Endodermal cell (in vitro differentiated cells): ENCODE data around the gene ZDHHC14. TPM values are rescaled to one million over a fixed set of nuclear protein-coding genes. Genes with fewer than 3 reads are reported as not detected.

Experiments used
- DNase-seq: peaks from one replicate; pipeline ENCODE4 v3.0.0-alpha.2; 2017
- H3K27ac ChIP-seq: 2 replicates; pipeline ENCODE4 v1.5.1; 2013; ENCODE audit warnings: mild to moderate bottlenecking, low read depth, low read length, moderate library complexity
- H3K27me3 ChIP-seq: 2 replicates; pipeline ENCODE4 v1.6.1; 2013; ENCODE audit warnings: mild to moderate bottlenecking, low read length, moderate library complexity; ENCODE audit not compliant: insufficient read depth, control insufficient read depth, poor library complexity, severe bottlenecking
- H3K36me3 ChIP-seq: 2 replicates; pipeline ENCODE4 v1.7.0; 2013; ENCODE audit warnings: mild to moderate bottlenecking, low read length, moderate library complexity; ENCODE audit not compliant: control insufficient read depth, insufficient read depth
- H3K4me1 ChIP-seq: one replicate; pipeline ENCODE4 v1.7.0; 2013; ENCODE audit warnings: low read length; ENCODE audit not compliant: control insufficient read depth, insufficient read depth
- H3K4me3 ChIP-seq: 2 replicates; pipeline ENCODE4 v1.5.1; 2013; ENCODE audit warnings: mild to moderate bottlenecking, low read length, moderate library complexity
- H3K9ac ChIP-seq: 2 replicates; pipeline ENCODE4 v1.6.1; 2013; ENCODE audit warnings: mild to moderate bottlenecking, low read length, moderate library complexity; ENCODE audit not compliant: poor library complexity, severe bottlenecking; ENCODE audit errors: extremely low read depth
- H3K9me3 ChIP-seq: 2 replicates; pipeline ENCODE4 v1.6.1; 2013; ENCODE audit warnings: mild to moderate bottlenecking, low read length, moderate library complexity; ENCODE audit not compliant: control insufficient read depth
- H3K27ac Mint-ChIP-seq: 2 replicates; pipeline ENCODE4 v1.8.0; 2020; ENCODE audit warnings: mixed read lengths
- H3K27me3 Mint-ChIP-seq: 2 replicates; pipeline ENCODE4 v1.8.0; 2021; ENCODE audit warnings: mild to moderate bottlenecking, mixed read lengths; ENCODE audit not compliant: insufficient read depth
- H3K36me3 Mint-ChIP-seq: 2 replicates; pipeline ENCODE4 v1.8.0; 2020; ENCODE audit warnings: low read depth, mixed read lengths
- H3K4me1 Mint-ChIP-seq: 2 replicates; pipeline ENCODE4 v1.8.0; 2020; ENCODE audit warnings: mixed read lengths
- H3K4me3 Mint-ChIP-seq: 2 replicates; pipeline ENCODE4 v1.8.0; 2020; ENCODE audit warnings: mild to moderate bottlenecking, moderate library complexity, mixed read lengths
- H3K9me3 Mint-ChIP-seq: 2 replicates; pipeline ENCODE4 v1.8.0; 2020; ENCODE audit warnings: mild to moderate bottlenecking, mixed read lengths
- CTCF ChIP-seq: fragments of 200-600 bp; sonication (generic); conservative IDR thresholded peaks from 2 replicates; pipeline ENCODE4 v1.5.0; 2021; ENCODE audit warnings: antibody characterized with exemption, mild to moderate bottlenecking
- WGBS, 2 experiments: methylation state at CpG; one replicate each; pipeline versions ENCODE4 v1.1.5 to v1.1.7; 2013; ENCODE audit warnings: missing lambda C conversion rate in 2 of 2, mixed read lengths in 1 of 2; ENCODE audit not compliant: insufficient coverage in 1 of 2, insufficient read length in 1 of 2; 5-methylcytosine and 5-hydroxymethylcytosine counted together
- total RNA-seq, 2 donors: library from RNA; stranded (reverse); fragmentation: NEBNext Ultra II Directional in 1 of 2; extraction: Animal tissue kit (Norgen Biotek cat#: 25700) in 1 of 2; gene quantifications; 2 replicates in 1 of 2; 3 replicates in 1 of 2; pipeline ENCODE4 v1.2.1, GENCODE V29; 2021

Gene ZDHHC14
- total RNA-seq, 2 donors from 2014 or later: 2.3 to 4.5 TPM

DNA sequence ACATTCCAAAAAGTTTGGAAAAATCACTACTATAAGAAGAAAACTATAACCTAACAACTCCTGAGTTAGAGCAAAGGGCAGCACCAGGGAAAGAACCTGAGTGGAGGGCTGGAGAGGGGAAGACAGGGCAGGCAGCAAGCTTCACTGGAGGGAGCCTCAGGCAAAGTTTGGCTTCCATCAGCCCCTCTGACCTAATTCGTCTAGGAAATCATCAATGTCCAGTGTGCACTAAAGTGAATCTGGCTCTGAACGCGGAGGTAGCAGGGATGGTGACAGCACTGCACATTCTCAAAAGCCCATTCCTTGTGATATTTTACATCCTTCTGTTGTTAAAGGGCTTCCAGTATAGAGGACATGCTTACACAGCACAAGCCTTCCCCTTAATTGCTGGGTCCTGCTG is 87.1 kb downstream of the ZDHHC14 start:
- Mint-ChIP-seq H3K4me3 (no peak overlapping the region), H3K27ac (no peak overlapping the region), H3K36me3 (no peaks in the 10 kb centered on the region), H3K27me3 (no peaks in the 10 kb centered on the region), H3K4me1 (no peaks in the 10 kb centered on the region), H3K9me3 (no peaks in the 10 kb centered on the region)
- H3K4me3 ChIP-seq: no peak overlapping the region
- no peak for DNase-seq
- H3K4me1 ChIP-seq: no peaks in the 10 kb centered on the region
- 88 to 93% methylated on average over 3 of the region's 3 CpGs for WGBS, 2 experiments
- no peaks in the 10 kb centered on the region for H3K9me3 ChIP-seq
- no peaks in the 10 kb centered on the region for H3K27me3 ChIP-seq
- no peak for TF ChIP-seq CTCF
- H3K27ac ChIP-seq: no peak overlapping the region
- no peak overlapping the region for H3K9ac ChIP-seq
- no peaks in the 10 kb centered on the region for H3K36me3 ChIP-seq

- no peaks in the 10 kb centered on the region for H3K36me3 Mint-ChIP-seq
- no peak for TF ChIP-seq CTCF
- no peaks in the 10 kb centered on the region for H3K36me3 ChIP-seq
- DNase-seq: no peak
- H3K9me3 Mint-ChIP-seq: no peaks in the 10 kb centered on the region
- H3K27ac Mint-ChIP-seq: no peak overlapping the region
- no peak overlapping the region for H3K4me3 Mint-ChIP-seq
- no peak overlapping the region for H3K9ac ChIP-seq
- WGBS, 2 experiments: 87 to 91% methylated on average over 4 of the region's 4 CpGs
- no peaks in the 10 kb centered on the region for H3K27me3 ChIP-seq
- H3K4me3 ChIP-seq: no peak overlapping the region
- no peaks in the 10 kb centered on the region for H3K4me1 Mint-ChIP-seq
- H3K9me3 ChIP-seq: no peaks in the 10 kb centered on the region
- H3K27ac ChIP-seq: no peak overlapping the region
- H3K4me1 ChIP-seq: no peaks in the 10 kb centered on the region
- no peaks in the 10 kb centered on the region for H3K27me3 Mint-ChIP-seq
These were observed 87.6 kb downstream of the ZDHHC14 start for GRCh38 chr6:157468574-157468973.

DNA sequence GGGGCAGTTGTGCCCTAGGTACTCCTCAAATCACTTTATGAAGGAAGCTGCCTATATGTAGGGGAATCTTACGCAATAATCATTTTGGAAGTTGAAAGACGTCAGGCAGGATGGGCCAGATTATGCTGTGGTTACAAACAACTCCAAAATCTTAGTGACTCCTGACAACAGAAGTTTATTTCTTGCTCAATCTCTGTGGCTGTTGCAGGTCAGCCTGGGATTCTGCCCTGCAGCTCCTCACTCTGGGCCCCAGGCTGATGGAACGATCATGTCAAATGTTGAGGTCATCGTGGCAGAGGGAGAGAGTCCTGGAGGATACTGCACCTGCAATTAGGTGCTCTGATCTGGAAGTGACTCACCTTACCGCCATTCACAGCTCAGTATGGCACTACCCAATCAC is 88.4 kb downstream of the ZDHHC14 start:
- no peak overlapping the region for H3K9ac ChIP-seq
- H3K4me3 ChIP-seq: no peak overlapping the region
- Mint-ChIP-seq H3K27ac (no peak overlapping the region), H3K4me3 (no peak overlapping the region), H3K9me3 (no peaks in the 10 kb centered on the region), H3K36me3 (no peaks in the 10 kb centered on the region), H3K4me1 (no peaks in the 10 kb centered on the region), H3K27me3 (no peaks in the 10 kb centered on the region)
- no peak for TF ChIP-seq CTCF
- H3K4me1 ChIP-seq: no peaks in the 10 kb centered on the region
- no peaks in the 10 kb centered on the region for H3K27me3 ChIP-seq
- H3K36me3 ChIP-seq: no peaks in the 10 kb centered on the region
- no peak overlapping the region for H3K27ac ChIP-seq
- no peak for DNase-seq
- 84 to 95% methylated on average over 5 of the region's 5 CpGs for WGBS, 2 experiments
- H3K9me3 ChIP-seq: no peaks in the 10 kb centered on the region
